ENCODE measurements around the gene FLT3LG.
A peak's percentile ranks its signal among the peaks of the same experiment; 100 is the strongest.

The FLT3LG gene

DNA sequence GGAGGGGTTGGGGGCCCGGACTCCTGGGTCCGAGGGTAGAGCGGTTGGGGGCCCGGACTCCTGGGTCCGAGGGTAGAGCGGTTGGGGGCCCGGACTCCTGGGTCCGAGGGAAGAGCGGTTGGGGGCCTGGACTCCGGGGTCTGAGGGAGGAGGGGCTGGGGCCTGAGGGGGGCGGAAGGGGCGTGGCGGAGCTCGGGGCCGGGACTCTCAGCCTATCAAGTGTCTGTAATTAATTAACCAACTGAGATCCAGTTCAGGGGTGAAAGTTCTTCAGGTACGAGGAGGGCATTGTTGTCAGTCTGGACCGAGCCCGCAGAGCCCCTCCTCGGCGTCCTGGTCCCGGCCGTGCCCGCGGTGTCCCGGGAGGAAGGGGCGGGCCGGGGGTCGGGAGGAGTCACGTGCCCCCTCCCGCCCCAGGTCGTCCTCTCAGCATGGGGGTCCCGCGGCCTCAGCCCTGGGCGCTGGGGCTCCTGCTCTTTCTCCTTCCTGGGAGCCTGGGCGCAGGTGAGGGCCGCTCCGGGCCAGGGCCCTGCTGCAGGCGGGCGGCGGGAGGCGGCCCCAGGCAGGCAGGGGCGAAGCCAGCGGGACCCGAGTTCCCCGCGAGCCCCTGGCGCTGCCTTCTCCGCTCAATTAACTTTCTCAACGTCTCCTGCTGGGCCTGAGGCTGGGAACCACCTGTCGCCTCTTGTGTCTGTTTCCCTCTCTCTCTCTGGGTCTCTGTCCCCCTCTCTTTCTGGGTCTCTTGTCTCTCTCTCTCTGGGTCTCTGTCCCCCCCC, 39.1 kb downstream of the FLT3LG start:
- H3K4me3 ChIP-seq (ENCODE audit: low read depth, low read length): peak overlapping the region; percentile 59
- DNase-seq (ENCODE audit: low read depth, low spot score): no peak
- in situ Hi-C loops (cut with HindIII; ENCODE audit: low sequenced_read_pairs): no loop called here
- TF ChIP-seq, protein P1, sequence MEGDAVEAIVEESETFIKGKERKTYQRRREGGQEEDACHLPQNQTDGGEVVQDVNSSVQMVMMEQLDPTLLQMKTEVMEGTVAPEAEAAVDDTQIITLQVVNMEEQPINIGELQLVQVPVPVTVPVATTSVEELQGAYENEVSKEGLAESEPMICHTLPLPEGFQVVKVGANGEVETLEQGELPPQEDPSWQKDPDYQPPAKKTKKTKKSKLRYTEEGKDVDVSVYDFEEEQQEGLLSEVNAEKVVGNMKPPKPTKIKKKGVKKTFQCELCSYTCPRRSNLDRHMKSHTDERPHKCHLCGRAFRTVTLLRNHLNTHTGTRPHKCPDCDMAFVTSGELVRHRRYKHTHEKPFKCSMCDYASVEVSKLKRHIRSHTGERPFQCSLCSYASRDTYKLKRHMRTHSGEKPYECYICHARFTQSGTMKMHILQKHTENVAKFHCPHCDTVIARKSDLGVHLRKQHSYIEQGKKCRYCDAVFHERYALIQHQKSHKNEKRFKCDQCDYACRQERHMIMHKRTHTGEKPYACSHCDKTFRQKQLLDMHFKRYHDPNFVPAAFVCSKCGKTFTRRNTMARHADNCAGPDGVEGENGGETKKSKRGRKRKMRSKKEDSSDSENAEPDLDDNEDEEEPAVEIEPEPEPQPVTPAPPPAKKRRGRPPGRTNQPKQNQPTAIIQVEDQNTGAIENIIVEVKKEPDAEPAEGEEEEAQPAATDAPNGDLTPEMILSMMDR (IDR thresholded peaks at IDR 0.05; ENCODE audit: low read depth, low read length): no peak

DNA sequence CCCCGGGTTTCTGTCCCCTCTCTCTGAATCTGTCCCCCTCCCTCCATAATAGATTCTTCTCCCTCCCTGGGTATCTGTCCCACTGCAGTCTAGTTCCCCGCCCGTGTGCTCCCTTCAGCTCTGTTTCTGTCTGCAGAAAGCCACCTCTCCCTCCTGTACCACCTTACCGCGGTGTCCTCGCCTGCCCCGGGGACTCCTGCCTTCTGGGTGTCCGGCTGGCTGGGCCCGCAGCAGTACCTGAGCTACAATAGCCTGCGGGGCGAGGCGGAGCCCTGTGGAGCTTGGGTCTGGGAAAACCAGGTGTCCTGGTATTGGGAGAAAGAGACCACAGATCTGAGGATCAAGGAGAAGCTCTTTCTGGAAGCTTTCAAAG, 39.7 kb downstream of the FLT3LG start:
- no peak for DNase-seq (ENCODE audit: low read depth, low spot score)
- TF ChIP-seq, protein P1 (IDR thresholded peaks at IDR 0.05; ENCODE audit: low read depth, low read length): no peak
- in situ Hi-C loops (cut with HindIII; ENCODE audit: low sequenced_read_pairs): no loop called here
- peak overlapping the region; percentile 59 for H3K4me3 ChIP-seq (ENCODE audit: low read depth, low read length)

DNA sequence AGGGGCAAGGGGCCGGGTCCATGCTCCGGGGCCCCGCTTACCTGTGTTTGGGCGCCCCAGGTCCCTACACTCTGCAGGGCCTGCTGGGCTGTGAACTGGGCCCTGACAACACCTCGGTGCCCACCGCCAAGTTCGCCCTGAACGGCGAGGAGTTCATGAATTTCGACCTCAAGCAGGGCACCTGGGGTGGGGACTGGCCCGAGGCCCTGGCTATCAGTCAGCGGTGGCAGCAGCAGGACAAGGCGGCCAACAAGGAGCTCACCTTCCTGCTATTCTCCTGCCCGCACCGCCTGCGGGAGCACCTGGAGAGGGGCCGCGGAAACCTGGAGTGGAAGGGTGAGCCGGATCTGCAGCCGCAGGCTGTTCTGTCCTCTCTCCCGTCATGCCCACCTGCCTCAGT, 40.1 kb downstream of the FLT3LG start:
- TF ChIP-seq, protein P1 (IDR thresholded peaks at IDR 0.05; ENCODE audit: low read depth, low read length): no peak
- H3K4me3 ChIP-seq (ENCODE audit: low read depth, low read length): no peak overlapping the region
- in situ Hi-C loops (cut with HindIII; ENCODE audit: low sequenced_read_pairs): no loop called here
- DNase-seq (ENCODE audit: low read depth, low spot score): no peak

DNA sequence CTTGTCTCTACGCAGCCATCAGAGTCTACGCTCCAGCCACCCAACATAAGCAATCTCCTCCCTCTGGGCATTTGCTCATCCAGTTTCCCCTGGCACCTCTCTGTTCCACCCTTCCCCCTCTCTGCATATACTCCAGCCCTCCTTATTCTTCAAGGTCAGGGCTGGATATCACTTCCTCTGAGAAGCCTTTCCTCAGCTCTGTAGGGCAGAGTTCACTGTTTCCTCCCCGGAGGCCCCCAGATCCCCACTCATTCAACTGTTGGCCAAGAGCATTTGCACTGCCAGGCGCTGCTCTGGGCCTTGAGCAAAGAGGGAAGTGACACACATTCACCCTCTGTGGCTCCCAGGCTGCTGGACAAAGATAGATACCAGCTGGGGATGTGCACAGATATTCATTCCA, 41.8 kb downstream of the FLT3LG start:
- DNase-seq (ENCODE audit: low read depth, low spot score): no peak
- in situ Hi-C loops (cut with HindIII; ENCODE audit: low sequenced_read_pairs): no loop called here
- no peak overlapping the region for H3K4me3 ChIP-seq (ENCODE audit: low read depth, low read length)
- TF ChIP-seq, protein P1 (IDR thresholded peaks at IDR 0.05; ENCODE audit: low read depth, low read length): no peak

DNA sequence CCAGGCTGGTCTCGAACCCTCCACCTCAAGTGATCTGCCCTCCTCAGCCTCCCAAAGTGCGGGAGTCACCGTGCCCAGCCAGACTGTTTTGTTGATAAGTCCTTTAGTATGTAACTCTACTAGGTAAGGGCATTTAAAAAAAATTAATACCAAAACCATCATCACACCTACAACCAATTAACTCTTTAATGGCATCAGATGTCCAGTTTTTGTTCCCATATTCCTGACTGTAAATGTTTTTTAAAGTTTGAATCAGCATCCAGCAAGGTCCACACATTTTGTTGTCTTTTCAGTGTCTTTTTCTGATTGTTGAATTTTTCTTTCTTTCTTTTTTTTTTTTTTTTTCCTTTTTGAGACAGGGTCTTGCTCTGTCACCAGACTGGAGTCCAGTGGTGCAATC, 44.0 kb downstream of the FLT3LG start:
- no peak overlapping the region for H3K4me3 ChIP-seq (ENCODE audit: low read depth, low read length)
- TF ChIP-seq, protein P1 (IDR thresholded peaks at IDR 0.05; ENCODE audit: low read depth, low read length): no peak
- no peak for DNase-seq (ENCODE audit: low read depth, low spot score)
- in situ Hi-C loops (cut with HindIII; ENCODE audit: low sequenced_read_pairs): no loop called here

DNA sequence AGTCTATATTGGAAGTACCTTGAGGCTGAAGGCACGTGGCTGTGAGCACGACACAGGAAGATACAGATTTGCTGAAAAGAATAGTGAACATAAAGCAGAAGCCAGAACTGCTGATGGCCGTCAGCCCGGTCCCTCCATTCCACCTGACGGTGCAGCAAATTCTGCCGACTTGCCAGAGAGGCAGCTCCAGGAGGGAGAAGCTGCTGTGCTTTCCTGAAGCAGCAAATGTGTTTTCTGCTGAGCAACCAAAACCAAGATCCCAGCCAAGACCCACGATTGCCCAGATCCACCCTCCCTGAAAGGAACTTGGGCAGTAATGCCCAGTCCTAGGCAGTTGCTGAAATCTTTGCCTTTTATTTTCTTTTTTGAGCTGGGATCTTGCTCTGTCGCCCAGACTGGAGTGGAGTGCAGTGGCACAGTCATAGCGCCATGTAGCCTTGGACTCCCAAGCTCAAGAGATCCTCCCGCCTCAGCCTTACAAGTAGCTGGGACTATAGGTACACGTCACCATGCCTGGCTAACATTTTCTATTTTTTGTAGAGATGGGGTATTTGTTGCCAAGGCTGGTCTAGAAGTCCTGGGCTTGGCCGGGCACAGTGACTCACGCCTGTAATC, 46.8 kb downstream of the FLT3LG start:
- no peak for DNase-seq (ENCODE audit: low read depth, low spot score)
- in situ Hi-C loops (cut with HindIII; ENCODE audit: low sequenced_read_pairs): no loop called here
- H3K4me3 ChIP-seq (ENCODE audit: low read depth, low read length): no peak overlapping the region
- TF ChIP-seq, protein P1 (IDR thresholded peaks at IDR 0.05; ENCODE audit: low read depth, low read length): no peak
